GM23338 (cell line): ENCODE results near the gene CFAP70. TPM values are rescaled to one million over a fixed set of nuclear protein-coding genes. Genes with fewer than 3 reads are reported as not detected.

Experiments
- ATAC-seq: fragments of 200-7000 bp; cut with Tn5 transposase; 3 replicates; pipeline ENCODE4 v1.9.1; 2020
- DNase-seq: peaks from one replicate; pipeline ENCODE4 v3.0.0-alpha.2; 2015; ENCODE audit warnings: low spot score
- H2AFZ ChIP-seq: fragments of 200-600 bp; sonication (generic); 2 replicates; pipeline ENCODE4 v1.8.0; 2016; ENCODE audit warnings: antibody characterized with exemption, mild to moderate bottlenecking, moderate library complexity
- H3F3A ChIP-seq: fragments of 200-600 bp; sonication (generic); replicated peaks from 2 replicates; pipeline ENCODE4 v1.8.0; 2017; ENCODE audit warnings: antibody characterized with exemption, mixed run types, low read depth
- H3K27ac ChIP-seq: fragments of 200-600 bp; sonication (generic); 2 replicates; pipeline ENCODE4 v1.6.1; 2016; ENCODE audit warnings: low read depth
- H3K27me3 ChIP-seq: fragments of 200-600 bp; sonication (generic); 2 replicates; pipeline ENCODE4 v1.8.0; 2016; ENCODE audit warnings: mild to moderate bottlenecking, mixed run types, moderate library complexity; ENCODE audit not compliant: insufficient read depth
- H3K36me3 ChIP-seq: fragments of 200-600 bp; sonication (generic); 2 replicates; pipeline ENCODE4 v1.8.0; 2016; ENCODE audit warnings: mild to moderate bottlenecking; ENCODE audit not compliant: insufficient read depth
- H3K4me1 ChIP-seq: fragments of 200-600 bp; sonication (generic); 2 replicates; pipeline ENCODE4 v1.8.0; 2016; ENCODE audit warnings: mild to moderate bottlenecking, moderate library complexity; ENCODE audit not compliant: insufficient read depth
- H3K4me2 ChIP-seq: fragments of 200-600 bp; sonication (generic); 2 replicates; pipeline ENCODE4 v1.7.1; 2017; ENCODE audit warnings: mixed run types
- H3K4me3 ChIP-seq: fragments of 200-600 bp; sonication (generic); 2 replicates; pipeline ENCODE4 v1.6.1; 2016; ENCODE audit warnings: mixed run types
- H3K79me2 ChIP-seq: fragments of 200-600 bp; sonication (generic); replicated peaks from 2 replicates; pipeline ENCODE4 v1.8.0; 2017; ENCODE audit warnings: mild to moderate bottlenecking; ENCODE audit not compliant: insufficient read depth
- H3K9me2 ChIP-seq: fragments of 200-600 bp; sonication (generic); 2 replicates; pipeline ENCODE4 v1.8.0; 2017; ENCODE audit not compliant: insufficient read depth
- H4K20me1 ChIP-seq: fragments of 200-600 bp; sonication (generic); replicated peaks from 2 replicates; pipeline ENCODE4 v1.8.0; 2017; ENCODE audit warnings: mild to moderate bottlenecking; ENCODE audit not compliant: insufficient read depth
- H3K27ac Mint-ChIP-seq: 2 replicates; pipeline ENCODE4 v1.8.0; 2020; ENCODE audit warnings: inconsistent platforms, mild to moderate bottlenecking, moderate library complexity, mixed read lengths
- H3K27me3 Mint-ChIP-seq: 3 replicates; pipeline ENCODE4 v1.8.0; 2022; ENCODE audit warnings: low read depth, mild to moderate bottlenecking, moderate library complexity, mixed read lengths, inconsistent platforms; ENCODE audit not compliant: insufficient read depth, poor library complexity
- H3K36me3 Mint-ChIP-seq: 3 replicates; pipeline ENCODE4 v1.8.0; 2021; ENCODE audit warnings: low read depth, mild to moderate bottlenecking, inconsistent platforms, moderate library complexity, mixed read lengths
- H3K4me1 Mint-ChIP-seq: 3 replicates; pipeline ENCODE4 v1.8.0; 2020; ENCODE audit warnings: mild to moderate bottlenecking, inconsistent platforms, mixed read lengths
- H3K4me3 Mint-ChIP-seq: 3 replicates; pipeline ENCODE4 v1.8.0; 2021; ENCODE audit warnings: moderate library complexity, mild to moderate bottlenecking, inconsistent platforms, mixed read lengths
- H3K9me3 Mint-ChIP-seq: 3 replicates; pipeline ENCODE4 v1.8.0; 2020; ENCODE audit warnings: moderate library complexity, mild to moderate bottlenecking, inconsistent platforms, mixed read lengths
- EZH2 ChIP-seq: fragments of 200-600 bp; sonication (generic); IDR thresholded peaks from one replicate; pipeline ENCODE4 v1.8.0; 2017; ENCODE audit warnings: antibody characterized with exemption, mild to moderate bottlenecking, low read depth; ENCODE audit not compliant: unreplicated experiment
- EZH2phosphoT487 ChIP-seq: fragments of 200-600 bp; sonication (generic); IDR thresholded peaks from one replicate; pipeline ENCODE4 v1.8.1; 2018; ENCODE audit warnings: antibody characterized with exemption; ENCODE audit not compliant: unreplicated experiment
- NANOG ChIP-seq: IDR thresholded peaks from 2 replicates; pipeline ENCODE4 v1.6.1; 2016; ENCODE audit warnings: antibody characterized with exemption, borderline replicate concordance
- POLR2AphosphoS5 ChIP-seq: IDR thresholded peaks from 2 replicates; pipeline ENCODE4 v1.6.1; 2016; ENCODE audit warnings: antibody characterized with exemption, low read depth
- ZNF331 ChIP-seq: fragments of 250-450 bp; sonication (Bioruptor Pico); IDR thresholded peaks from 2 replicates; pipeline ENCODE4 v1.5.0; 2020; ENCODE audit warnings: low read depth, mild to moderate bottlenecking, moderate library complexity
- long read RNA-seq: library from polyadenylated mRNA; unstranded; transcript quantifications from one replicate; pipeline ENCODE4 v2.0.0, GENCODE V29; 2020; ENCODE audit not compliant: unreplicated experiment
- polyA plus RNA-seq: library from polyadenylated mRNA; unstranded; fragments of >200 nt; fragmentation: Nextera tagmentation; extraction: Ambion mirVana; gene quantifications from 2 replicates; pipeline ENCODE4 v1.2.1, GENCODE V29; 2016
- total RNA-seq: library from RNA; depleted of rRNA; stranded (reverse); fragments of >200 nt; shearing (Covaris generic); gene quantifications from 2 replicates; pipeline ENCODE4 v1.2.3, GENCODE V29; 2014; rRNA removed
- TF ChIP-seq, protein P1 (sequence below): IDR thresholded peaks from 2 replicates; pipeline ENCODE4 v1.6.1; 2016; ENCODE audit warnings: antibody characterized with exemption
- TF ChIP-seq, protein P2 (sequence below): IDR thresholded peaks from one replicate; pipeline ENCODE4 v1.6.1; 2018; ENCODE audit warnings: antibody characterized with exemption; ENCODE audit not compliant: unreplicated experiment
- TF ChIP-seq, protein P3 (sequence below): fragments of 250-450 bp; sonication (Bioruptor Pico); IDR thresholded peaks from 2 replicates; pipeline ENCODE4 v1.5.0; 2020; ENCODE audit warnings: mild to moderate bottlenecking, moderate library complexity

CFAP70 gene
- 0.08 and 0.17 TPM in 2 replicates for total RNA-seq
- polyA plus RNA-seq: 0.24 and 0.87 TPM in 2 replicates
- long read RNA-seq, partial matches to known transcripts: 0 of 1 reads
- long read RNA-seq, other reads (novel, unspliced or antisense): 1 of 1 reads

DNA sequence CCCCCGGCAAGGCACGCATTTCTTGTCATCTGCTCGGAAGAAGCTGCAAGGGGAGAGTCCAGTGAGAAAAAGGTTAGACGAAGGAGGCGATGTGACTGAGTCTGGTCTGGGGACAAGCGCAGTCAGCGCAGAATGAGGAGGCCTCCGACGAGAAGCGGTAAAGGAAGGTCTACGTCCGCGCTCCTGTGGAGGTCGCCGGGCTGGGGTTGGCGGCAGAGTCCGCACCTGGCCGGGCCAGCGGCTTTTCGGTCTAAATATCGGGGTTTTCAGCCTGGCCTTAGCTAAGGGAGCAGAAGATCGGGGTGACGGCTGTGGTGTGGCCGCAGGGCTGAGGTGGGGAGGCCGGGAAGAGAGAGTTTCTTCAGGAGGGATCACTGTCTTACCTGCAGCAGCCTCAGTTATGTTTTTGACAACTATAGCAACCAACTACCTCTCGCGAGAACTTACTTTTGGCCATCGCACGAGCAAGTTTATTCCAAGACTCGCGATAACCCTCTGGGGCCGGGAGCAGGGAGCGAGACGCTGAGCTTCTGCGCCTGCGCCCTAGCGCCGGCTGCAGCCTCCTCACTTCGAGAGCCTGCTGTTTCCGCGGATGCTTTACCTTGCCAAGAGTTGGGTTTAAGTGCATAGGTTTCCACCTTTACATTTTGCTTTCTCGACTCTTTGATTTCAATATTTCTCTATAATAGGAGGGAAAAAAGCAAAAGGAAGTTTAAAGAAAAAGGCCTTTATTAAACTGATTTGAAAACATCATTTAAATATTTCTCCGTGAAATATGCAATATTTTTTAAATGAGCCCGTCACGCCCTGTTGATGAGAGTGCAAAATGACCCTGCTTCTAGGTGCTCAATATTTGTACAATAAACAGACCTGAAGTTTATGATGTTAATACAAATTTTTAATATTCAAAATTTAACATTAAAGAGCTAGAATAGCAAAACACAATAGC, at the start of gene CFAP70:
CFAP70 (minus strand) TSS at position 534 of the 949 bp plus-strand sequence. CDS start 4,068 bp downstream, outside the sequence.
- Mint-ChIP-seq H3K27ac (peak within 1 kb of the TSS; percentile 98), H3K4me1 (peaks cover 5% of the 10 kb centered on the region; the same call in 1 of the 3 replicates), H3K27me3 (peaks cover 5% of the 10 kb centered on the region), H3K36me3 (no peaks in the 10 kb centered on the region), H3K4me3 (peak within 1 kb of the TSS; percentile 98), H3K9me3 (no peaks in the 10 kb centered on the region)
- peak within 1 kb of the TSS; percentile 56 for H3K4me3 ChIP-seq
- DNase-seq (peak; percentile 99), ATAC-seq (peak; percentile 95)
- no peaks in the 10 kb centered on the region for H3K4me1 ChIP-seq
- no peak within 1 kb of the TSS for H3K27ac ChIP-seq
- no peaks in the 10 kb centered on the region for H4K20me1 ChIP-seq
- H3K27me3 ChIP-seq: peaks cover 9% of the 10 kb centered on the region; the same call in 1 of the 2 replicates
- H3K9me2 ChIP-seq: no peaks in the 10 kb centered on the region
- H3K79me2 ChIP-seq: no peaks in the 10 kb centered on the region
- no peaks in the 10 kb centered on the region for H3F3A ChIP-seq
- peak within 1 kb of the TSS; percentile 84 for H3K4me2 ChIP-seq
- H2AFZ ChIP-seq: peak within 1 kb of the TSS; percentile 65; the same call in 1 of the 2 replicates
- H3K36me3 ChIP-seq: no peaks in the 10 kb centered on the region
- TF ChIP-seq EZH2: no peak
- peak; percentile 85 for TF ChIP-seq POLR2AphosphoS5

DNA sequence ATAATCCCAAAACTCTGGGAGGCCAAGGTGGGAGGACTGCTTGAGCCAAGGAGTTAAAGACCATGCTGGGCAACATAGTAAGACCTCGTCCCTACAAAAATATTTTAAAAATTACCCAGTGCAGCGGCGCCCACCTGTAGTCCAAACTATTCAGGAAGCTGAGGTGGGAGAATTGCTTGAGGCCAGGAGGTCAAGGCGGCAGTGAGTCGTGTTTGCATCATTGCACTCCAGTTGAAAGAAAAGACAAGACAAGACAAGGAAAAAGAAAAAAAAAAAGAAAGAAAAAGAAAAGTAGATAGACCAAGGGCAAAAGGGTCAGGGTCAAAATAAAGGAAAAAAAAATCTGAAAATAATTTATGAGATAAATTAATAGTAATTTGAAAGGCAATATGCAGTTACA, 49.4 kb upstream of the CFAP70 start:
- Mint-ChIP-seq H3K4me1 (peaks cover 18% of the 10 kb centered on the region), H3K27ac (no peak overlapping the region), H3K27me3 (peaks cover 4% of the 10 kb centered on the region), H3K36me3 (peaks cover 9% of the 10 kb centered on the region; the same call in 2 of the 3 replicates), H3K9me3 (no peaks in the 10 kb centered on the region), H3K4me3 (no peak overlapping the region)
- Histone ChIP-seq H3K9me2 (peaks cover 3% of the 10 kb centered on the region; the same call in 1 of the 2 replicates), H3K36me3 (no peaks in the 10 kb centered on the region), H4K20me1 (no peaks in the 10 kb centered on the region; the same call in none of the 2 replicates), H3K79me2 (peaks cover 100% of the 10 kb centered on the region), H3K27ac (no peak overlapping the region), H3K4me1 (peaks cover 13% of the 10 kb centered on the region), H3K4me3 (no peak overlapping the region), H3F3A (no peaks in the 10 kb centered on the region), H2AFZ (no peak overlapping the region), H3K4me2 (no peak overlapping the region), H3K27me3 (no peaks in the 10 kb centered on the region)
- DNase-seq (no peak), ATAC-seq (no peak)
- TF ChIP-seq, protein P1, sequence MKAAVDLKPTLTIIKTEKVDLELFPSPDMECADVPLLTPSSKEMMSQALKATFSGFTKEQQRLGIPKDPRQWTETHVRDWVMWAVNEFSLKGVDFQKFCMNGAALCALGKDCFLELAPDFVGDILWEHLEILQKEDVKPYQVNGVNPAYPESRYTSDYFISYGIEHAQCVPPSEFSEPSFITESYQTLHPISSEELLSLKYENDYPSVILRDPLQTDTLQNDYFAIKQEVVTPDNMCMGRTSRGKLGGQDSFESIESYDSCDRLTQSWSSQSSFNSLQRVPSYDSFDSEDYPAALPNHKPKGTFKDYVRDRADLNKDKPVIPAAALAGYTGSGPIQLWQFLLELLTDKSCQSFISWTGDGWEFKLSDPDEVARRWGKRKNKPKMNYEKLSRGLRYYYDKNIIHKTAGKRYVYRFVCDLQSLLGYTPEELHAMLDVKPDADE: no peak
- TF ChIP-seq NANOG (no peak), ZNF331 (no peak), POLR2AphosphoS5 (no peak), EZH2phosphoT487 (no peak)
- TF ChIP-seq, protein P2, sequence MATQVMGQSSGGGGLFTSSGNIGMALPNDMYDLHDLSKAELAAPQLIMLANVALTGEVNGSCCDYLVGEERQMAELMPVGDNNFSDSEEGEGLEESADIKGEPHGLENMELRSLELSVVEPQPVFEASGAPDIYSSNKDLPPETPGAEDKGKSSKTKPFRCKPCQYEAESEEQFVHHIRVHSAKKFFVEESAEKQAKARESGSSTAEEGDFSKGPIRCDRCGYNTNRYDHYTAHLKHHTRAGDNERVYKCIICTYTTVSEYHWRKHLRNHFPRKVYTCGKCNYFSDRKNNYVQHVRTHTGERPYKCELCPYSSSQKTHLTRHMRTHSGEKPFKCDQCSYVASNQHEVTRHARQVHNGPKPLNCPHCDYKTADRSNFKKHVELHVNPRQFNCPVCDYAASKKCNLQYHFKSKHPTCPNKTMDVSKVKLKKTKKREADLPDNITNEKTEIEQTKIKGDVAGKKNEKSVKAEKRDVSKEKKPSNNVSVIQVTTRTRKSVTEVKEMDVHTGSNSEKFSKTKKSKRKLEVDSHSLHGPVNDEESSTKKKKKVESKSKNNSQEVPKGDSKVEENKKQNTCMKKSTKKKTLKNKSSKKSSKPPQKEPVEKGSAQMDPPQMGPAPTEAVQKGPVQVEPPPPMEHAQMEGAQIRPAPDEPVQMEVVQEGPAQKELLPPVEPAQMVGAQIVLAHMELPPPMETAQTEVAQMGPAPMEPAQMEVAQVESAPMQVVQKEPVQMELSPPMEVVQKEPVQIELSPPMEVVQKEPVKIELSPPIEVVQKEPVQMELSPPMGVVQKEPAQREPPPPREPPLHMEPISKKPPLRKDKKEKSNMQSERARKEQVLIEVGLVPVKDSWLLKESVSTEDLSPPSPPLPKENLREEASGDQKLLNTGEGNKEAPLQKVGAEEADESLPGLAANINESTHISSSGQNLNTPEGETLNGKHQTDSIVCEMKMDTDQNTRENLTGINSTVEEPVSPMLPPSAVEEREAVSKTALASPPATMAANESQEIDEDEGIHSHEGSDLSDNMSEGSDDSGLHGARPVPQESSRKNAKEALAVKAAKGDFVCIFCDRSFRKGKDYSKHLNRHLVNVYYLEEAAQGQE: no peak
- TF ChIP-seq, protein P3, sequence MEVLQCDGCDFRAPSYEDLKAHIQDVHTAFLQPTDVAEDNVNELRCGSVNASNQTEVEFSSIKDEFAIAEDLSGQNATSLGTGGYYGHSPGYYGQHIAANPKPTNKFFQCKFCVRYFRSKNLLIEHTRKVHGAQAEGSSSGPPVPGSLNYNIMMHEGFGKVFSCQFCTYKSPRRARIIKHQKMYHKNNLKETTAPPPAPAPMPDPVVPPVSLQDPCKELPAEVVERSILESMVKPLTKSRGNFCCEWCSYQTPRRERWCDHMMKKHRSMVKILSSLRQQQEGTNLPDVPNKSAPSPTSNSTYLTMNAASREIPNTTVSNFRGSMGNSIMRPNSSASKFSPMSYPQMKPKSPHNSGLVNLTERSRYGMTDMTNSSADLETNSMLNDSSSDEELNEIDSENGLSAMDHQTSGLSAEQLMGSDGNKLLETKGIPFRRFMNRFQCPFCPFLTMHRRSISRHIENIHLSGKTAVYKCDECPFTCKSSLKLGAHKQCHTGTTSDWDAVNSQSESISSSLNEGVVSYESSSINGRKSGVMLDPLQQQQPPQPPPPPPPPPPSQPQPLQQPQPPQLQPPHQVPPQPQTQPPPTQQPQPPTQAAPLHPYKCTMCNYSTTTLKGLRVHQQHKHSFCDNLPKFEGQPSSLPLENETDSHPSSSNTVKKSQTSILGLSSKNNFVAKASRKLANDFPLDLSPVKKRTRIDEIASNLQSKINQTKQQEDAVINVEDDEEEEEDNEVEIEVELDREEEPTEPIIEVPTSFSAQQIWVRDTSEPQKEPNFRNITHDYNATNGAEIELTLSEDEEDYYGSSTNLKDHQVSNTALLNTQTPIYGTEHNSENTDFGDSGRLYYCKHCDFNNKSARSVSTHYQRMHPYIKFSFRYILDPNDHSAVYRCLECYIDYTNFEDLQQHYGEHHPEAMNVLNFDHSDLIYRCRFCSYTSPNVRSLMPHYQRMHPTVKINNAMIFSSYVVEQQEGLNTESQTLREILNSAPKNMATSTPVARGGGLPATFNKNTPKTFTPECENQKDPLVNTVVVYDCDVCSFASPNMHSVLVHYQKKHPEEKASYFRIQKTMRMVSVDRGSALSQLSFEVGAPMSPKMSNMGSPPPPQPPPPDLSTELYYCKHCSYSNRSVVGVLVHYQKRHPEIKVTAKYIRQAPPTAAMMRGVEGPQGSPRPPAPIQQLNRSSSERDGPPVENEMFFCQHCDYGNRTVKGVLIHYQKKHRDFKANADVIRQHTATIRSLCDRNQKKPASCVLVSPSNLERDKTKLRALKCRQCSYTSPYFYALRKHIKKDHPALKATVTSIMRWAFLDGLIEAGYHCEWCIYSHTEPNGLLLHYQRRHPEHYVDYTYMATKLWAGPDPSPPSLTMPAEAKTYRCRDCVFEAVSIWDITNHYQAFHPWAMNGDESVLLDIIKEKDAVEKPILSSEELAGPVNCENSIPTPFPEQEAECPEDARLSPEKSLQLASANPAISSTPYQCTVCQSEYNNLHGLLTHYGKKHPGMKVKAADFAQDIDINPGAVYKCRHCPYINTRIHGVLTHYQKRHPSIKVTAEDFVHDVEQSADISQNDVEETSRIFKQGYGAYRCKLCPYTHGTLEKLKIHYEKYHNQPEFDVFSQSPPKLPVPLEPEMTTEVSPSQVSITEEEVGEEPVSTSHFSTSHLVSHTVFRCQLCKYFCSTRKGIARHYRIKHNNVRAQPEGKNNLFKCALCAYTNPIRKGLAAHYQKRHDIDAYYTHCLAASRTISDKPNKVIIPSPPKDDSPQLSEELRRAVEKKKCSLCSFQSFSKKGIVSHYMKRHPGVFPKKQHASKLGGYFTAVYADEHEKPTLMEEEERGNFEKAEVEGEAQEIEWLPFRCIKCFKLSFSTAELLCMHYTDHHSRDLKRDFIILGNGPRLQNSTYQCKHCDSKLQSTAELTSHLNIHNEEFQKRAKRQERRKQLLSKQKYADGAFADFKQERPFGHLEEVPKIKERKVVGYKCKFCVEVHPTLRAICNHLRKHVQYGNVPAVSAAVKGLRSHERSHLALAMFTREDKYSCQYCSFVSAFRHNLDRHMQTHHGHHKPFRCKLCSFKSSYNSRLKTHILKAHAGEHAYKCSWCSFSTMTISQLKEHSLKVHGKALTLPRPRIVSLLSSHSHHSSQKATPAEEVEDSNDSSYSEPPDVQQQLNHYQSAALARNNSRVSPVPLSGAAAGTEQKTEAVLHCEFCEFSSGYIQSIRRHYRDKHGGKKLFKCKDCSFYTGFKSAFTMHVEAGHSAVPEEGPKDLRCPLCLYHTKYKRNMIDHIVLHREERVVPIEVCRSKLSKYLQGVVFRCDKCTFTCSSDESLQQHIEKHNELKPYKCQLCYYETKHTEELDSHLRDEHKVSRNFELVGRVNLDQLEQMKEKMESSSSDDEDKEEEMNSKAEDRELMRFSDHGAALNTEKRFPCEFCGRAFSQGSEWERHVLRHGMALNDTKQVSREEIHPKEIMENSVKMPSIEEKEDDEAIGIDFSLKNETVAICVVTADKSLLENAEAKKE (CRISPR knock-in tag): no peak
